ENCODE data around the gene COMT. TPM values are rescaled to one million over a fixed set of nuclear protein-coding genes. Genes with fewer than 3 reads are reported as not detected.

The COMT gene
- total and polyA plus RNA-seq, 9 of the 15 experiments (the other 6 are each of a cell fraction or from before 2014, with no cell fraction given), result 12.5 to 351 (median 155) TPM

DNA sequence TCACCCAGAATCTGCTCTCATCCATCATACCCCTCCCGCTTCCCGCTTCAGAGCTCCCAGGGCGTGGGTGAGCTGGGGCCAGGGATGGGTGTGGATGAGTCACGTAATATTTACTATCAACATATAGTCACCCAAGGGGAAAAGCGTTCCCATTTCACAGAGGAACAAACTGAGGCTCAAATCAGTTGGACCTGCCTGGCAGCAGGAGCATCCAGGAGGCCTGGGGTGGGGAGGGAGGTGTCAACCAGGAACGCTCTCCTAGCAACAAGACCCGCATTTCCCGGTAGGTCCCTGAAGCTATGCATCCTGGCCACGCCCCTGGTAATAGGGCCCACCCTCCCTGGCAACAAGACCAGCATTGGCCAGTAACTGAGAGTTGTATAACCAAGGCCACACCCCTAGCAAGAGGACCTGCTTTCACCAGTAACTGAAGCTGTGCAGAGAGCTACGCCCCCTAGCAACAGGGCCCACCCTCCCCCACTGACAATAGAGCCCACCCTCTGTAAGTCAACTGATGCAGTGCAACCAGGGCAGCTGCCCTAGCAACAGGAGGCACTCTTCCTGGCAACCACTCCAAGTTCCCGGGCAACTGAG is 32.8 kb downstream of the COMT start:
- peaks cover 34% of the 10 kb centered on the region for H4K20me1 ChIP-seq (replicated peaks; ENCODE audit: control insufficient read depth, insufficient read depth, low read length)
- H3K4me3 ChIP-seq, result no peak overlapping the region
- H3K9me3 ChIP-seq (replicated peaks; ENCODE audit: control insufficient read depth, insufficient read depth, low read depth, low read length), result no peaks in the 10 kb centered on the region
- CTCF ChIA-PET (ENCODE audit: low intra/inter-chr PET ratio), result interaction anchor here (1.9 kb wide), 2 partner anchors 54 to 155 kb away, joined by 7 read pairs; no protein-coding TSS in a partner anchor
- FAIRE-seq (peak; percentile 98), DNase-seq (ENCODE audit: extremely low read depth in 1 of 4, low spot score in 3 of 4) (peak; percentile 93 to 99 (median 98)), ATAC-seq (peak; percentile 81)
- POLR2A ChIA-PET, result interaction anchor here (0.6 to 13.7 kb wide), 22 partner anchors 10 to 296 kb away, joined by 3 to 115 read pairs (median 6); partner anchors contain the start of genes RANBP1 and TRMT2A
- H3K9ac ChIP-seq (ENCODE audit: insufficient read depth in 1 of 2, low read depth in 2 of 2, low read length in 2 of 2), result peak overlapping the region; percentile 9 to 86; a peak in 3 of 4 replicates
- H3K27ac ChIP-seq (ENCODE audit: extremely low read depth, low read depth, low read length), result peak overlapping the region; percentile 3; the same call in 1 of the 3 replicates
- no TSS peak for BruUV-seq (replicated peaks)
- intact Hi-C loops (cut with micrococcal nuclease), result loop anchor here (2.0 to 10.0 kb wide), 3 partner anchors 28 to 320 kb away; no protein-coding TSS in a partner anchor
- H3K27me3 ChIP-seq (ENCODE audit: control insufficient read depth in 2 of 2, insufficient read depth in 2 of 2, low read length in 2 of 2), result no peaks in the 10 kb centered on the region
- WGBS (ENCODE audit: insufficient coverage, low coverage, missing lambda C conversion rate), result 55% methylated on average over 11 of the region's 11 CpGs
- H3K9me1 ChIP-seq (ENCODE audit: control insufficient read depth, insufficient read depth, low read length), result peaks cover 28% of the 10 kb centered on the region
- no peaks in the 10 kb centered on the region for H3K79me2 ChIP-seq (ENCODE audit: control insufficient read depth, insufficient read depth, low read length)
- H3K36me3 ChIP-seq (ENCODE audit: control insufficient read depth, insufficient read depth, low read length), result peaks cover 44% of the 10 kb centered on the region; the same call in 2 of the 3 replicates
- no peak overlapping the region for H2AFZ ChIP-seq (ENCODE audit: low read depth, low read length)
- in situ Hi-C loops (cut with MboI), result loop anchor here (5.0 kb wide), 3 partner anchors 38 to 153 kb away; no protein-coding TSS in a partner anchor
- H3K4me1 ChIP-seq (replicated peaks in 1 of 2; ENCODE audit: control insufficient read depth in 2 of 2, insufficient read depth in 2 of 2, low read length in 2 of 2), result peaks cover 18 to 91% of the 10 kb centered on the region in 2 experiments
- peak overlapping the region; percentile 2; the same call in 1 of the 2 replicates for H3K4me2 ChIP-seq (ENCODE audit: insufficient read depth, low read length)
- TF ChIP-seq SP1 (CRISPR knock-in tag; IDR thresholded peaks at IDR 0.05) (no peak), MTA1 (IDR thresholded peaks at IDR 0.05; ENCODE audit: borderline replicate concordance) (0 out of 2 replicates have a peak, but pooled peaks have one; percentile 30), BDP1 (IDR thresholded peaks at IDR 0.05; ENCODE audit: insufficient read depth, insufficient read length) (no peak), SIRT6 (IDR thresholded peaks at IDR 0.05; ENCODE audit: low read depth, low read length) (no peak), CC2D1A (IDR thresholded peaks at IDR 0.05) (peak; percentile 60; the same call in 1 of the 2 replicates), ZNF24 (IDR thresholded peaks at IDR 0.05) (peak; percentile 11; the same call in 1 of the 2 replicates), ASH1L (IDR thresholded peaks at IDR 0.05; ENCODE audit: borderline replicate concordance, low read depth, partially characterized antibody) (no peak), MLX (CRISPR knock-in tag; conservative IDR thresholded peaks at IDR 0.05) (peak in 1 of 2 experiments; percentile 39; a peak in 1 of 4 replicates), TAF7 (tag; IDR thresholded peaks at IDR 0.05) (0 out of 2 replicates have a peak, but pooled peaks have one; percentile 9)
- TF ChIP-seq, protein P1, sequence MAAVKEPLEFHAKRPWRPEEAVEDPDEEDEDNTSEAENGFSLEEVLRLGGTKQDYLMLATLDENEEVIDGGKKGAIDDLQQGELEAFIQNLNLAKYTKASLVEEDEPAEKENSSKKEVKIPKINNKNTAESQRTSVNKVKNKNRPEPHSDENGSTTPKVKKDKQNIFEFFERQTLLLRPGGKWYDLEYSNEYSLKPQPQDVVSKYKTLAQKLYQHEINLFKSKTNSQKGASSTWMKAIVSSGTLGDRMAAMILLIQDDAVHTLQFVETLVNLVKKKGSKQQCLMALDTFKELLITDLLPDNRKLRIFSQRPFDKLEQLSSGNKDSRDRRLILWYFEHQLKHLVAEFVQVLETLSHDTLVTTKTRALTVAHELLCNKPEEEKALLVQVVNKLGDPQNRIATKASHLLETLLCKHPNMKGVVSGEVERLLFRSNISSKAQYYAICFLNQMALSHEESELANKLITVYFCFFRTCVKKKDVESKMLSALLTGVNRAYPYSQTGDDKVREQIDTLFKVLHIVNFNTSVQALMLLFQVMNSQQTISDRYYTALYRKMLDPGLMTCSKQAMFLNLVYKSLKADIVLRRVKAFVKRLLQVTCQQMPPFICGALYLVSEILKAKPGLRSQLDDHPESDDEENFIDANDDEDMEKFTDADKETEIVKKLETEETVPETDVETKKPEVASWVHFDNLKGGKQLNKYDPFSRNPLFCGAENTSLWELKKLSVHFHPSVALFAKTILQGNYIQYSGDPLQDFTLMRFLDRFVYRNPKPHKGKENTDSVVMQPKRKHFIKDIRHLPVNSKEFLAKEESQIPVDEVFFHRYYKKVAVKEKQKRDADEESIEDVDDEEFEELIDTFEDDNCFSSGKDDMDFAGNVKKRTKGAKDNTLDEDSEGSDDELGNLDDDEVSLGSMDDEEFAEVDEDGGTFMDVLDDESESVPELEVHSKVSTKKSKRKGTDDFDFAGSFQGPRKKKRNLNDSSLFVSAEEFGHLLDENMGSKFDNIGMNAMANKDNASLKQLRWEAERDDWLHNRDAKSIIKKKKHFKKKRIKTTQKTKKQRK (IDR thresholded peaks at IDR 0.05; ENCODE audit: borderline replicate concordance, low read depth, low read length), result no peak
- TF ChIP-seq, protein P2, sequence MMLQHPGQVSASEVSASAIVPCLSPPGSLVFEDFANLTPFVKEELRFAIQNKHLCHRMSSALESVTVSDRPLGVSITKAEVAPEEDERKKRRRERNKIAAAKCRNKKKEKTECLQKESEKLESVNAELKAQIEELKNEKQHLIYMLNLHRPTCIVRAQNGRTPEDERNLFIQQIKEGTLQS (IDR thresholded peaks at IDR 0.05), result peak; percentile 67
- TF ChIP-seq, protein P2 (CRISPR knock-in tag; conservative IDR thresholded peaks at IDR 0.05), result no peak
- TF ChIP-seq, protein P3, sequence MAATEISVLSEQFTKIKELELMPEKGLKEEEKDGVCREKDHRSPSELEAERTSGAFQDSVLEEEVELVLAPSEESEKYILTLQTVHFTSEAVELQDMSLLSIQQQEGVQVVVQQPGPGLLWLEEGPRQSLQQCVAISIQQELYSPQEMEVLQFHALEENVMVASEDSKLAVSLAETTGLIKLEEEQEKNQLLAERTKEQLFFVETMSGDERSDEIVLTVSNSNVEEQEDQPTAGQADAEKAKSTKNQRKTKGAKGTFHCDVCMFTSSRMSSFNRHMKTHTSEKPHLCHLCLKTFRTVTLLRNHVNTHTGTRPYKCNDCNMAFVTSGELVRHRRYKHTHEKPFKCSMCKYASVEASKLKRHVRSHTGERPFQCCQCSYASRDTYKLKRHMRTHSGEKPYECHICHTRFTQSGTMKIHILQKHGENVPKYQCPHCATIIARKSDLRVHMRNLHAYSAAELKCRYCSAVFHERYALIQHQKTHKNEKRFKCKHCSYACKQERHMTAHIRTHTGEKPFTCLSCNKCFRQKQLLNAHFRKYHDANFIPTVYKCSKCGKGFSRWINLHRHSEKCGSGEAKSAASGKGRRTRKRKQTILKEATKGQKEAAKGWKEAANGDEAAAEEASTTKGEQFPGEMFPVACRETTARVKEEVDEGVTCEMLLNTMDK (IDR thresholded peaks at IDR 0.05; ENCODE audit: borderline replicate concordance, insufficient read depth, low read depth, low read length, poor library complexity, severe bottlenecking), result no peak
